Heart left ventricle (tissue), 16 donors: ENCODE measurements around the gene SLC23A2. TPM values are rescaled to one million over a fixed set of nuclear protein-coding genes. Genes with fewer than 3 reads are reported as not detected.

Experiments used
- ATAC-seq, 4 donors: fragments of 200-7000 bp; cut with Tn5 transposase; one replicate each; pipeline ENCODE4 v1.9.1; 2020 to 2022; ENCODE audit warnings: moderate library complexity in 4 of 4, mild to moderate bottlenecking in 3 of 4, moderate number of reproducible peaks in 1 of 4
- DNase-seq, 5 donors: peaks; one replicate each; pipeline ENCODE4 v3.0.0-alpha.2; 2020
- H3K27ac ChIP-seq, 12 donors: fragments of 200-600 bp; sonication (generic) in 4 of 12; one replicate each; pipeline versions ENCODE4 v1.5.0 to v1.8.0; 2016 to 2022; ENCODE audit warnings: mild to moderate bottlenecking in 2 of 12
- H3K27me3 ChIP-seq, 9 donors: fragments of 200-600 bp; sonication (generic) in 2 of 9; one replicate each; pipeline versions ENCODE4 v1.5.1 to v1.8.0; 2016 to 2022; ENCODE audit warnings: mild to moderate bottlenecking in 3 of 9
- H3K36me3 ChIP-seq, 9 donors: fragments of 200-600 bp; sonication (generic) in 2 of 9; one replicate each; pipeline versions ENCODE4 v1.5.0 to v1.8.0; 2018 to 2022; ENCODE audit warnings: mild to moderate bottlenecking in 2 of 9
- H3K4me1 ChIP-seq, 12 donors: fragments of 200-600 bp; sonication (generic) in 4 of 12; one replicate each; pipeline versions ENCODE4 v1.5.0 to v1.8.0; 2016 to 2022; ENCODE audit warnings: mild to moderate bottlenecking in 3 of 12
- H3K4me3 ChIP-seq, 12 donors: fragments of 200-600 bp; sonication (generic) in 4 of 12; one replicate each; pipeline versions ENCODE4 v1.5.0 to v1.8.0; 2017 to 2022; ENCODE audit warnings: mild to moderate bottlenecking in 9 of 12, moderate library complexity in 4 of 12
- H3K9me3 ChIP-seq, 12 donors: fragments of 200-600 bp; sonication (generic) in 4 of 12; one replicate each; pipeline versions ENCODE4 v1.5.0 to v1.8.0; 2016 to 2022; ENCODE audit warnings: mild to moderate bottlenecking in 1 of 12
- CTCF ChIP-seq, 12 donors: fragments of 200-600 bp; sonication (generic) in 4 of 12; IDR thresholded peaks; one replicate each; pipeline versions ENCODE4 v1.5.0 to v1.8.0; 2018 to 2022; ENCODE audit warnings: antibody characterized with exemption in 12 of 12, mild to moderate bottlenecking in 5 of 12
- POLR2A ChIP-seq, 2 donors: fragments of 450-650 bp; IDR thresholded peaks; one replicate each; pipeline ENCODE4 v1.6.1; 2017; ENCODE audit warnings: antibody characterized with exemption in 2 of 2, mild to moderate bottlenecking in 2 of 2, moderate library complexity in 2 of 2
- WGBS, 4 donors: extraction: QIAGEN DNeasy Blood & Tissue Kit in 2 of 4; methylation state at CpG; one replicate each; pipeline versions ENCODE4 v1.1.5 to v1.1.7; 2013 to 2018; 5-methylcytosine and 5-hydroxymethylcytosine counted together
- intact Hi-C, 10 donors: fragments of 100-400 bp; cut with DNase I; formaldehyde crosslinking; loops; one replicate each; pipeline versions ENCODE4 v1.11.1 to v1.14.2; 2022
- polyA plus RNA-seq, 2 donors: library from polyadenylated mRNA; stranded (reverse); fragments of 200-250 nt; gene quantifications; one replicate each; pipeline ENCODE4 v1.2.3, GENCODE V29; 2013
- total RNA-seq, 9 donors: library from RNA; depleted of rRNA in 2 of 9; stranded (reverse); fragments of >200 nt in 2 of 9; fragmentation: NEBNext Ultra II Directional in 3 of 9; extraction: Animal tissue kit (Norgen Biotek cat#: 25700) in 3 of 9; gene quantifications; one replicate each; pipeline versions ENCODE4 v1.1.0 to v1.2.4, GENCODE V29; 2016 to 2023
- donor health status: ischemic (EF 13 %, LVEDD 7.1; RV severe dilation, severe dysfunction).
- donor health status: healthy with polysubstance abuse.
- donor health status: DM: no; HTN: yes; CAD: no.
- donor health status: DM: no; HTN: no; CAD: no.
- donor health status: ischemic (EF 25% LVEDD 6.9; RV normal size, moderate dysfunction).
- donor health status: ischemic (EF 25% LVEDD 5.7; RV mildly dilated, moderate dysfunction).
- donor health status: healthy.
- donor health status: DM: yes; HTN: yes; CAD: no.
- donor health status: ischemic (EF 35%, LVEDD 5.7; RV mildly dilated, moderate dysfunction).
- donor health status: nonischemic (EF 11% LVEDD 7.7; RV severe dilation, severe dysfunction).
- donor health status: DM: yes; HTN: yes; CAD: no.
- donor health status: PGD.
- donor health status: ischemic (EF 29% LVEDD 5.4; RV normal size, mild dysfunction).
- donor health status: nonischemic (EF 23%, LVEDD 6.1; RV moderate dilation, normal function).

SLC23A2 gene
- total and polyA plus RNA-seq, 11 donors = 3.0 to 18.7 (median 8.1) TPM

DNA sequence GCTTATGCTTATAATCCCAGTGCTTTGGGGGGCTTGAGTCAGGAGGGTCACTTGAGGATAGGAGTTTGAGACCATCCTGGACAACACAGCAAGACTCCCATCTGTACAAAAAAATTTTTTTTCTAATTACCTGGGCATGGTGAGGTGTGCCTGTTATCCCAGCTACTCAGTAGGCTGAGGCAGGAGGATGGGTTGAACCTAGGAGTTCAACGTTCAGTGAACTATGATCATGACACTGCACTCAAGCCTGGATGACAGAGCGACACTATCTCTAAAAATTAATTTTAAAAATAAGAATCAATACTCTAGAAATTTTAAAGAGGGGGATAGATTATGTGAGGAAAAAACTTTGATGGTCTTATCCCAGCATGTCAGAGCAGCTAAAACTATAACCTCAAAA, 44.1 kb downstream of the SLC23A2 start:
- no peak for ATAC-seq
- Histone ChIP-seq H3K4me1 (peaks cover 0 to 21% (median 7%) of the 10 kb centered on the region in 12 donors), H3K36me3 (peaks cover 0 to 5% (median 0%) of the 10 kb centered on the region in 9 donors), H3K27me3 (no peaks in the 10 kb centered on the region), H3K4me3 (no peak overlapping the region), H3K9me3 (peaks cover 0 to 4% (median 0%) of the 10 kb centered on the region in 12 donors), H3K27ac (no peak overlapping the region)
- TF ChIP-seq POLR2A (IDR thresholded peaks at IDR 0.05) (no peak), CTCF (IDR thresholded peaks at IDR 0.05) (no peak)
- DNase-seq = no peak
- WGBS, 4 donors = 93 to 96% (median 94%) methylated on average over 2 of the region's 2 CpGs
- intact Hi-C loops = loop anchor here in 6 of 10 donors (5.0 to 10.0 kb wide), 5 partner anchors 82 to 352 kb away; no protein-coding TSS in a partner anchor

DNA sequence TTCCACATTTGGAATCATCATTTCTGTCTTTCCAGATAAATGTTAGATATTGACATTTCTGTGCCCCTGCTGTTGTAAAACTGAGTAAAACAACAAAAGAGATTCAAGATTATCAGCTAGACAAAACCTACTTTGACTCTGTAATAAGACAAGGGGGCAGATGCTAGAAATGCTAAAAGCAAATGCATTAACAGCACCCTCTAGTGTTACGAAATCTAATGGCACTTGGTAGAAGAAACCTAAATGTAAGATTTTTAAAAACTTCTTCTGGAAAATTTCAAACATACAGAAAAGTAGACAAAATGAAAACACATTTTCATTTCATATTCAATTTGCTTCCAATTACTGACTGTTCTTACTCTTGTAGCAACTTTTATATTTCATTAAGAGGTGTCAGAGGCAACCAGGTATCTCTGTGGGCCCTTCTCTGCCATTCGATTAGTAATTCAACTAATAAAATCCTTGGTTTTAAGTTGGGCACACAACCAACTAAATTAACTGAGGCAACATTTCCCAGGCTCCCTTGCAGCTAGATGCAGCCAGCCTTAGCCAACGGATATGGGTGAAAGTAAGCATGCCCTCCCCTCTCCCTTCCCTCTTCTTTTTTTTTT, 45.0 kb downstream of the SLC23A2 start:
- Histone ChIP-seq H3K4me1 (peaks cover 0 to 16% (median 1%) of the 10 kb centered on the region in 12 donors), H3K9me3 (peaks cover 0 to 4% (median 0%) of the 10 kb centered on the region in 12 donors), H3K4me3 (no peak overlapping the region), H3K27ac (no peak overlapping the region), H3K36me3 (peaks cover 0 to 5% (median 0%) of the 10 kb centered on the region in 9 donors), H3K27me3 (no peaks in the 10 kb centered on the region)
- WGBS, 4 donors = 62 to 66% (median 63%) methylated on average over 3 of the region's 3 CpGs
- TF ChIP-seq POLR2A (IDR thresholded peaks at IDR 0.05) (no peak), CTCF (IDR thresholded peaks at IDR 0.05) (peak; percentile 73 to 89 (median 83))
- DNase-seq (no peak), ATAC-seq (no peak)
- intact Hi-C loops = loop anchor here in 6 of 10 donors (5.0 to 10.0 kb wide), 5 partner anchors 82 to 352 kb away; no protein-coding TSS in a partner anchor

- no peak for ATAC-seq
- intact Hi-C loops = loop anchor here in 6 of 10 donors (5.0 to 10.0 kb wide), 4 partner anchors 79 to 349 kb away; no protein-coding TSS in a partner anchor
Observed at GRCh38 chr20:4953881-4954280, 47.4 kb downstream of the SLC23A2 start.

More at GRCh38 chr20:4953881-4954280, 47.4 kb downstream of the SLC23A2 start:
- no peak for TF ChIP-seq POLR2A (IDR thresholded peaks at IDR 0.05)
- TF ChIP-seq CTCF (IDR thresholded peaks at IDR 0.05) = no peak
- Histone ChIP-seq H3K9me3 (no peaks in the 10 kb centered on the region), H3K4me3 (no peak overlapping the region), H3K36me3 (peaks cover 0 to 5% (median 0%) of the 10 kb centered on the region in 9 donors), H3K27me3 (no peaks in the 10 kb centered on the region), H3K27ac (no peak overlapping the region), H3K4me1 (peaks cover 0 to 27% (median 4%) of the 10 kb centered on the region in 12 donors)
- DNase-seq = no peak
